IMR-90 (cell line): ENCODE measurements around the gene IL13. TPM values are rescaled to one million over a fixed set of nuclear protein-coding genes. Genes with fewer than 3 reads are reported as not detected.

Source experiments
- ATAC-seq: fragments of 200-7000 bp; cut with Tn5 transposase; 2 replicates; pipeline ENCODE4 v1.9.1; 2020; ENCODE audit warnings: low read depth, mild to moderate bottlenecking, moderate library complexity
- BruUV-seq: library from RNA; stranded (reverse); fragments of 400-500 nt; replicated peaks from 2 replicates; lab custom pipeline; 2021; lab: Mats Ljungman, UMichigan
- CTCF ChIA-PET: fragments of 300-600 bp; formaldehyde crosslinking; extraction: SDS; loops from one replicate; lab custom pipeline; 2021; ENCODE audit warnings: antibody characterized with exemption; lab: Yijun Ruan, JAX
- POLR2A ChIA-PET: fragments of 300-600 bp; sonication (Branson Sonifier 250); formaldehyde crosslinking; loops from one replicate; lab custom pipeline; 2022; ENCODE audit warnings: antibody characterized with exemption; ENCODE audit not compliant: unreplicated experiment; lab: Charles Lee
- DNase-seq: peaks from one replicate; pipeline ENCODE4 v3.0.0; 2013
- H2AFZ ChIP-seq: replicated peaks from 2 replicates; pipeline ENCODE3; 2013; ENCODE audit warnings: low read length, mild to moderate bottlenecking; ENCODE audit not compliant: poor library complexity
- H2AK5ac ChIP-seq: 2 replicates; pipeline ENCODE4 v1.6.1; 2013; ENCODE audit warnings: low read depth, low read length, inconsistent platforms
- H2AK9ac ChIP-seq: replicated peaks from 2 replicates; pipeline ENCODE3; 2013; ENCODE audit warnings: mild to moderate bottlenecking, low read depth, low read length, moderate library complexity; ENCODE audit not compliant: poor library complexity
- H2BK120ac ChIP-seq: 2 replicates; pipeline ENCODE4 v1.6.1; 2013; ENCODE audit warnings: low read depth, low read length, inconsistent platforms
- H2BK15ac ChIP-seq: 3 replicates; pipeline ENCODE4 v1.6.1; 2013; ENCODE audit warnings: low read depth, low read length, inconsistent platforms
- H2BK20ac ChIP-seq: 2 replicates; pipeline ENCODE4 v1.6.1; 2013; ENCODE audit warnings: low read depth, mild to moderate bottlenecking, inconsistent platforms, low read length, moderate library complexity
- H2BK5ac ChIP-seq: 2 replicates; pipeline ENCODE4 v1.6.1; 2013; ENCODE audit warnings: mild to moderate bottlenecking, low read depth, low read length, inconsistent platforms; ENCODE audit not compliant: poor library complexity, severe bottlenecking
- H3K14ac ChIP-seq: replicated peaks from 2 replicates; pipeline ENCODE4 v1.6.1; 2013; ENCODE audit warnings: low read depth, low read length, inconsistent platforms
- H3K18ac ChIP-seq: 2 replicates; pipeline ENCODE4 v1.6.1; 2013; ENCODE audit warnings: low read depth, low read length, control low read depth
- H3K23ac ChIP-seq: 2 replicates; pipeline ENCODE4 v1.6.1; 2013; ENCODE audit warnings: low read depth, low read length, inconsistent platforms
- H3K27ac ChIP-seq: 2 replicates; pipeline ENCODE4 v1.5.1; 2013; ENCODE audit warnings: mild to moderate bottlenecking, control low read depth, low read length; ENCODE audit not compliant: insufficient read depth
- H3K27me3 ChIP-seq: 2 replicates; pipeline ENCODE4 v1.6.1; 2013; ENCODE audit warnings: low read length; ENCODE audit not compliant: control insufficient read depth, insufficient read depth
- H3K36me3 ChIP-seq: 2 replicates; pipeline ENCODE4 v1.6.1; 2013; ENCODE audit warnings: low read length, mixed read lengths; ENCODE audit not compliant: control insufficient read depth, insufficient read depth
- H3K4ac ChIP-seq: 2 replicates; pipeline ENCODE4 v1.6.1; 2013; ENCODE audit warnings: low read depth, low read length, inconsistent platforms
- H3K4me1 ChIP-seq: 2 replicates; pipeline ENCODE4 v1.6.1; 2013; ENCODE audit warnings: low read length, mixed read lengths; ENCODE audit not compliant: control insufficient read depth, insufficient read depth
- H3K4me2 ChIP-seq: 2 replicates; pipeline ENCODE4 v1.6.1; 2013; ENCODE audit warnings: low read depth, mild to moderate bottlenecking, control low read depth, low read length, moderate library complexity
- H3K4me3 ChIP-seq: 2 replicates; pipeline ENCODE4 v1.5.1; 2013; ENCODE audit warnings: low read depth, mild to moderate bottlenecking, control low read depth, low read length, moderate library complexity; ENCODE audit not compliant: insufficient read depth
- H3K56ac ChIP-seq: 2 replicates; pipeline ENCODE4 v1.6.1; 2013; ENCODE audit warnings: low read length, inconsistent platforms; ENCODE audit not compliant: insufficient read depth; ENCODE audit errors: extremely low read depth
- H3K79me1 ChIP-seq, 2 experiments: 2 replicates each; pipeline ENCODE4 v1.6.1; 2013; ENCODE audit warnings: low read length in 2 of 2, inconsistent platforms in 1 of 2, low read depth in 1 of 2
- H3K9ac ChIP-seq: 2 replicates; pipeline ENCODE4 v1.6.1; 2013; ENCODE audit warnings: low read depth, low read length, control low read depth
- H3K9me1 ChIP-seq: 2 replicates; pipeline ENCODE4 v1.6.1; 2013; ENCODE audit warnings: low read length, inconsistent platforms; ENCODE audit not compliant: insufficient read depth
- H3K9me3 ChIP-seq: 2 replicates; pipeline ENCODE4 v1.6.1; 2013; ENCODE audit warnings: low read length; ENCODE audit not compliant: control insufficient read depth, insufficient read depth
- H4K20me1 ChIP-seq: 2 replicates; pipeline ENCODE4 v1.6.1; 2013; ENCODE audit warnings: low read length, inconsistent platforms; ENCODE audit not compliant: insufficient read depth
- H4K5ac ChIP-seq: 2 replicates; pipeline ENCODE4 v1.6.1; 2013; ENCODE audit warnings: mild to moderate bottlenecking, low read depth, low read length, control low read depth
- H4K8ac ChIP-seq, 2 experiments: 2 replicates each; pipeline ENCODE4 v1.6.1; 2013; ENCODE audit warnings: low read depth in 2 of 2, low read length in 2 of 2, control low read depth in 1 of 2, inconsistent platforms in 1 of 2
- H4K91ac ChIP-seq: 2 replicates; pipeline ENCODE4 v1.6.1; 2013; ENCODE audit warnings: low read depth, low read length, inconsistent platforms; ENCODE audit not compliant: insufficient read depth
- BHLHE40 ChIP-seq: fragments of 150-350 bp; IDR thresholded peaks from 2 replicates; pipeline ENCODE4 v1.6.1; 2016; ENCODE audit warnings: mild to moderate bottlenecking, low read depth, low read length
- CEBPB ChIP-seq: IDR thresholded peaks from 2 replicates; pipeline ENCODE4 v1.6.1; 2012; ENCODE audit warnings: low read depth, low read length, improper control_type of control experiment
- MAFK ChIP-seq: IDR thresholded peaks from 2 replicates; pipeline ENCODE4 v1.6.1; 2012; ENCODE audit warnings: low read depth, low read length, improper control_type of control experiment
- MXI1 ChIP-seq: IDR thresholded peaks from 2 replicates; pipeline ENCODE4 v1.6.1; 2012; ENCODE audit warnings: low read depth, mild to moderate bottlenecking, low read length, moderate library complexity, borderline replicate concordance
- POLR2A ChIP-seq: IDR thresholded peaks from 2 replicates; pipeline ENCODE4 v1.6.1; 2012; ENCODE audit warnings: mild to moderate bottlenecking, low read depth, low read length
- RCOR1 ChIP-seq: IDR thresholded peaks from 2 replicates; pipeline ENCODE4 v1.6.1; 2012; ENCODE audit warnings: mild to moderate bottlenecking, low read length, improper control_type of control experiment; ENCODE audit not compliant: insufficient replicate concordance
- RFX5 ChIP-seq: IDR thresholded peaks from 2 replicates; pipeline ENCODE4 v1.8.0; 2012; ENCODE audit warnings: low read depth, mild to moderate bottlenecking, low read length, moderate library complexity
- SMC3 ChIP-seq: fragments of 150-350 bp; IDR thresholded peaks from 2 replicates; pipeline ENCODE4 v1.6.1; 2016; ENCODE audit warnings: low read depth, mild to moderate bottlenecking, antibody characterized with exemption, low read length, moderate library complexity
- WGBS, 2 experiments: methylation state at CpG; one replicate each; pipeline versions ENCODE4 v1.1.5 to v1.1.7; 2013; ENCODE audit warnings: missing lambda C conversion rate in 2 of 2; ENCODE audit not compliant: insufficient read length in 1 of 2; ENCODE audit errors: extremely low coverage in 2 of 2; 5-methylcytosine and 5-hydroxymethylcytosine counted together
- dilution Hi-C: fragments of 300-500 bp; cut with HindIII; formaldehyde crosslinking; loops from one replicate; pipeline ENCODE4 v1.14.3; 2018; ENCODE audit warnings: low sequenced_read_pairs; ENCODE audit not compliant: unreplicated experiment
- in situ Hi-C: fragments of 300-500 bp; cut with MboI; formaldehyde crosslinking; loops from 3 replicates; pipeline ENCODE4 v1.14.3; 2019; ENCODE audit warnings: low sequenced_read_pairs, inconsistent platforms, mixed read lengths
- intact Hi-C: fragments of 100-400 bp; cut with micrococcal nuclease; formaldehyde crosslinking; loops from 2 replicates; pipeline ENCODE4 v1.10.0; 2022
- polyA plus RNA-seq, 3 experiments: library from polyadenylated mRNA; depleted of rRNA; stranded (reverse); fragments of >200 nt; gene quantifications; 2 replicates each; pipeline ENCODE4 v1.2.3, GENCODE V29; 2012; ENCODE audit warnings: low replicate concordance in 1 of 3
- total RNA-seq: library from RNA; depleted of rRNA; stranded (reverse); fragments of >200 nt; gene quantifications from 2 replicates; pipeline ENCODE4 v1.2.3, GENCODE V29; 2012
- TF ChIP-seq, protein P1 (sequence below): conservative IDR thresholded peaks from 2 replicates; pipeline ENCODE4 v1.5.1; 2012; ENCODE audit warnings: mild to moderate bottlenecking, low read depth, low read length, improper control_type of control experiment

The IL13 gene
- total and polyA plus RNA-seq, 2 of the 4 experiments (the other 2 are of a cell fraction), result not detected

- ChIA-PET CTCF (interaction anchor here (0.6 kb wide), 1 partner anchor 14 kb away, joined by 3 read pairs; no protein-coding TSS in a partner anchor), POLR2A (no interaction called here)
- ATAC-seq, result no peak
- Histone ChIP-seq H2BK20ac (no peak overlapping the region), H3K27ac (no peak overlapping the region), H3K4me1 (no peaks in the 10 kb centered on the region), H3K4ac (no peak overlapping the region), H3K4me2 (no peak overlapping the region), H3K56ac (no peak overlapping the region), H3K36me3 (peaks cover 9% of the 10 kb centered on the region), H3K14ac (no peak overlapping the region), H4K8ac (no peak overlapping the region), H3K79me1 (no peaks in the 10 kb centered on the region), H2BK120ac (no peak overlapping the region), H2BK15ac (no peak overlapping the region), H2AK9ac (no peak overlapping the region), H2AFZ (no peak overlapping the region), H4K20me1 (no peaks in the 10 kb centered on the region), H4K91ac (no peak overlapping the region), H2AK5ac (no peak overlapping the region), H2BK5ac (no peak overlapping the region), H3K23ac (no peak overlapping the region), H3K9me1 (no peaks in the 10 kb centered on the region), H3K9ac (no peak overlapping the region), H3K18ac (no peak overlapping the region), H4K5ac (no peak overlapping the region), H3K4me3 (no peak overlapping the region), H3K27me3 (no peaks in the 10 kb centered on the region), H3K9me3 (no peaks in the 10 kb centered on the region)
- intact Hi-C loops (no loop called here), dilution Hi-C loops (no loop called here), in situ Hi-C loops (no loop called here)
- WGBS, 2 experiments, result no CpG with 5 or more reads among the region's 2 CpGs
- BruUV-seq, result no TSS peak
- TF ChIP-seq BHLHE40, result no peak
- TF ChIP-seq MXI1, result no peak
- TF ChIP-seq, protein P1, sequence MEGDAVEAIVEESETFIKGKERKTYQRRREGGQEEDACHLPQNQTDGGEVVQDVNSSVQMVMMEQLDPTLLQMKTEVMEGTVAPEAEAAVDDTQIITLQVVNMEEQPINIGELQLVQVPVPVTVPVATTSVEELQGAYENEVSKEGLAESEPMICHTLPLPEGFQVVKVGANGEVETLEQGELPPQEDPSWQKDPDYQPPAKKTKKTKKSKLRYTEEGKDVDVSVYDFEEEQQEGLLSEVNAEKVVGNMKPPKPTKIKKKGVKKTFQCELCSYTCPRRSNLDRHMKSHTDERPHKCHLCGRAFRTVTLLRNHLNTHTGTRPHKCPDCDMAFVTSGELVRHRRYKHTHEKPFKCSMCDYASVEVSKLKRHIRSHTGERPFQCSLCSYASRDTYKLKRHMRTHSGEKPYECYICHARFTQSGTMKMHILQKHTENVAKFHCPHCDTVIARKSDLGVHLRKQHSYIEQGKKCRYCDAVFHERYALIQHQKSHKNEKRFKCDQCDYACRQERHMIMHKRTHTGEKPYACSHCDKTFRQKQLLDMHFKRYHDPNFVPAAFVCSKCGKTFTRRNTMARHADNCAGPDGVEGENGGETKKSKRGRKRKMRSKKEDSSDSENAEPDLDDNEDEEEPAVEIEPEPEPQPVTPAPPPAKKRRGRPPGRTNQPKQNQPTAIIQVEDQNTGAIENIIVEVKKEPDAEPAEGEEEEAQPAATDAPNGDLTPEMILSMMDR, result no peak
- TF ChIP-seq RFX5, result no peak
- TF ChIP-seq RCOR1, result no peak
- no peak for TF ChIP-seq POLR2A
- TF ChIP-seq CEBPB, result no peak
- TF ChIP-seq MAFK, result no peak
- TF ChIP-seq SMC3, result no peak
- no peak for DNase-seq
These were observed 29.2 kb upstream of the IL13 start for GRCh38 chr5:132628814-132629213.
